ENCODE measurements around the gene KRT34.
"Not testable (repeated sequence)": the region's sequence is repeated elsewhere in the genome, so short reads cannot be mapped to it uniquely, and the experiment has no call there.

The KRT34 gene

DNA sequence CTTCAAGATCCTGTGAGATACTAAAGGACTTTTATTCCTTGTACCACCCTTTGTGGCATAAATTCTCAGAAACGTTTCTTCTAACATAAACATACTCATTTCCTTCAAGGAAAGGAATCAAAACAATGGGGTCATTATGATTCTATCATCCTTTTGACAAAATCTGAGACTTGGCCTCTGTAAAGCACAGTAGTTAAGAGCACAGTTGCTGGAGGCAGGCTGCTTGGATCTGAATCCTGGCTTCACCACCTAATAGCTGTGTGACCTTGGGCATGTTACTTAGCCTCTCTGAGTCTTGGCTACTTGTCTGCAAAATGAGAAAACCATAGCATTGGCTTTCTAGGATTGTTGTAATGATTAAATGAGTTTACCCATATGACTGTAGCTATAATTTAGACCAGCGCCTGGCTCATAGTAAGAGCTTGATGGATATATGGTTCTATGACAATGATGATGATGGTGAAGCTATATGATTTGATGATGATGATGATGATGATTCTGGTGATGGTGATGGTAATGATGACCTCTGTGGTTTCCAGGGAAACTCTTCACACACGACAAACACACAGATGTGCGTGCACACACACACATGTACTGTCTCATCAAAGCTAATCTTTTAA is 21.4 kb upstream of the KRT34 start:
- DNase-seq, result no peak

GRCh38 chr17:41402161-41402560 is 20.1 kb upstream of the KRT34 start:
- DNase-seq, result no peak

DNA sequence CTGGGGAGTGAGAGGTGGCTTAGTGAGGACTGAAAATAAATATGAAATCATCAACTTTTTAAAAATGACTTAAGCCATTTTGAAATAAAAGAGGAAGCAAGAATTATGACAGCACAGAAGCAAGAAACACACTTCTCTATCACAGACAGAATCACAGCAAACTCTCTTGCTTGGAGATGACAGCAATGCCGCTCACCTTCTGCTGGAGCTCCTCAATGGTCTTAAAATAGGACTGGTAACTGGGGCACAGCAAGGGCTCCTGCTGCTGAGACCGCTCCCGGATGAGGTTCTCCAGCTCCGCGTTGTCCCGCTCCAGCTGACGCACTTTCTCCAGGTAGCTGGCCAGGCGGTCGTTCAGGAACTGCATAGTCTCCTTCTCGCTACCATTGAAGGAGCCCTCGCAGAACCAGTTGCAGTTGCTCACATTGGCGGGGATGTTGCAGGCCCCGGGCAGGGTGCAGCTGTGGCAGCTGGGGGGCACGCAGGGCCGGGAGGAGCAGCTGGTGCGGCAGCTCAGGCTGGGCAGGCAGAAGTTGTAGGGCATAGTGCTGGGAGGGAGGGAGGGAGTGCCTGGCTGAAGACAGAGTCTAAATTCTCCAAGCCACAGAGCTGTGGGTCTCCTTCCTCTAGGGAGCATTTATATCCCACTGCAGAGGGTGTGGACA is 15.0 kb upstream of the KRT34 start, which contains the start of gene KRT31:
Gene KRT31 (minus strand): TSS at position 613 of the 665 bp plus-strand sequence. CDS start 69 bp downstream, at position 544.
- DNase-seq, result no peak

DNA sequence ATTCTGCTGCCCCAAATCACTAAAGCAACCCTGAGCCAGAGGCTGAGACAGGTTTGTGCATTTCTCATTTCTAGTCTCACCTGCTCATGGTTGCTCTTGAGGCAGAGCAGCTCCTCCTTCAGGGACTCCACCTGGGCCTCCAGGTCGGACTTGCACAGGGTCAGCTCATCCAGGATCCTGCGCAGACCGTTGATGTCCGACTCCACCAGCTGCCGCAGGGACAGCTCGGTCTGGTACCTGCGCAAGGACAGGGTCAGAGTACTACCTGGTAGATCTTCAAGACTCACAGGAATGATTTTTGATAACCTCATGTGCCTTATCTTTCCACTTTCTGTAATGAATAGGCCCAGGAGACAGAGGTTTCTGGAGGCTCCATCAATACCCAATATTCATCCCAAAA is 14.2 kb upstream of the KRT34 start:
- no peak for DNase-seq

GRCh38 chr17:41395611-41396010 is 13.5 kb upstream of the KRT34 start:
- DNase-seq, result no peak

DNA sequence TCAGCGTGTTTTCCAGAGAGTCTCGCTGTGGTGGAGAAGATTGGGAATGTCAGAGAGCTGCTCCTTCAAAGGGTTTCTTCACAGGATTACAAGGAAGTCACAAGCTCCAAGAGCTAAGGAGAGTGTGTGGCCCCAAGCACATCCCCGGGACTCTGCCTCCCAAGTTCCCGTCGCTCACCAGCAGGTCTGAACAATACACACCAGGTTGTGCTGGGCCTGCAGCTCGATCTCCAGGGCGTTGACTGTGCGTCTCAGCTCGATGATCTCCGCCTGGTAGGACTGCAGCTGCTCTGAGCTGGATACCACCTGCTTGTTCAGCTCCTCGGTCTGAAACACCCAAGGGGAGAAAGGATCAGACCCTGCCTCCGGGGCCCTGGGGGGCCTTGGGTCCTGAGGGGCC is 12.9 kb upstream of the KRT34 start:
- DNase-seq, result not testable (repeated sequence)

GRCh38 chr17:41394254-41394996 is 12.3 kb upstream of the KRT34 start:
- no peak for DNase-seq

GRCh38 chr17:41393826-41394225 is 11.7 kb upstream of the KRT34 start:
- no peak for DNase-seq

DNA sequence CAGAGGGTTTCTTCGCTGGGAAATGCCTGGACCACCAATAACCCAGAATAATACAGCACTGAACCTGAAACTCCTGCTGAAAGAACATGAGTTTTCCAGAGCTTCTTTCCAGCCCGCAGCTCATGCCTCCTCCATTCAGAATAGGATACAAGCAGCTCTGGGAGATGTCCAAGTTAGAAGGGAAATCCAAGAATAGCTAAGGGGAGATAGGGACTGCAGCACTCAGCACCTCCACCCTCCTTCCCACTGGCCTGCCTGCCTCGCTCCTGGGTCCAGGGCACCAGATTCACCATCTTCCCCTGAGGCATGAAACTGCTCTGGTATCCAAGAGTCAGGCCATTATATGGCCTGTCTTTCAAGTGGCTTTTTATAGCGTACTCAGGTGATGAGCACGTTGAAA is 11.2 kb upstream of the KRT34 start:
- DNase-seq, result no peak

- DNase-seq, result no peak
These were observed 10.2 kb upstream of the KRT34 start for GRCh38 chr17:41392278-41392677.

- DNase-seq, result no peak
These were observed 9.4 kb upstream of the KRT34 start for GRCh38 chr17:41391535-41391934.

- no peak for DNase-seq
These were observed 8.4 kb upstream of the KRT34 start for GRCh38 chr17:41390411-41390938.

GRCh38 chr17:41387670-41388069 is 5.6 kb upstream of the KRT34 start:
- DNase-seq, result no peak

DNA sequence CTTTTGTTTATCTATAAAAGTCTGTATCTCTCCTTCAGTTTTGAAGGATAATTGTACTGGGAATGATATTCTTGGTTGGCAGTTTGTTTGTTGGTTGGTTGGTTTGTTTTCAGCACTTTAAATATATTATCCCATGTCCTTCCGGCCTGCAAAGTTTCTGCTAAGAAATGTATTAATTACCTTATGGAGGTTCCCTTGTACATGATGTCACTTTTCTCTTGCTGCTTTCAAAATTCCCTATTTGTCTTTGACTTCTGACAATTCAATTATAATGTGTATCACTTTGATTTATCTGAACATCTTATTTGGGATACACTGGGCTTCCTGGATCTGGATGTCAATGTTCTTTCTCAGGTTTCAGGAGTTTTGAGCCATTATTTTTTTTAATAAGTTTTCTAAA is 4.1 kb upstream of the KRT34 start:
- no peak for DNase-seq

- DNase-seq, result no peak
These were observed 1.6 kb upstream of the KRT34 start for GRCh38 chr17:41383690-41384089.

GRCh38 chr17:41382394-41382793 is 288 bp upstream of the KRT34 start:
- DNase-seq, result no peak

DNA sequence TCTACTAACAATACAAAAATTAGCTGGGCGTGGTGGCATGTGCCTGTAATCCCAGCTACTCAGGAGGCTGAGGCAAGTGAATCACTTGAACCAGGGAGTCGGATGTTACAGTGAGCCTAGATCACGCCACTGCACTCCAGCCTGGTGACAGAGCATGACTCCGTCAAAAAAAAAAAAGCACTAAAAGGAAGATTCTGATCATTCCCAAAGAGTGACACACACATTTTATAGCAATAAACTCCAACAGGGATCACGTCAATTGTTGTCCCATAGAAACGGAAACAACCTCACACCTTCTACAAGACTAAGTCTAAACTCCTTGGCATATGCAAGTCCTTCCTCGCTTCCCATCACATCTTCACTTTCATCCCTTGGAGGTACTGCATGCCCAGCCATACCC is 2.0 kb downstream of the KRT34 start:
- DNase-seq, result not testable (repeated sequence)

- DNase-seq, result no peak
These were observed 4.6 kb downstream of the KRT34 start for GRCh38 chr17:41377546-41377945.

- DNase-seq, result no peak
These were observed 12.4 kb downstream of the KRT34 start, which contains the start of gene KRT33B for GRCh38 chr17:41369713-41370112. Gene KRT33B (minus strand): TSS chr17:41369813. CDS start chr17:41369750, 63 bp downstream.

- no peak for DNase-seq
These were observed 13.1 kb downstream of the KRT34 start for GRCh38 chr17:41369023-41369422.

DNA sequence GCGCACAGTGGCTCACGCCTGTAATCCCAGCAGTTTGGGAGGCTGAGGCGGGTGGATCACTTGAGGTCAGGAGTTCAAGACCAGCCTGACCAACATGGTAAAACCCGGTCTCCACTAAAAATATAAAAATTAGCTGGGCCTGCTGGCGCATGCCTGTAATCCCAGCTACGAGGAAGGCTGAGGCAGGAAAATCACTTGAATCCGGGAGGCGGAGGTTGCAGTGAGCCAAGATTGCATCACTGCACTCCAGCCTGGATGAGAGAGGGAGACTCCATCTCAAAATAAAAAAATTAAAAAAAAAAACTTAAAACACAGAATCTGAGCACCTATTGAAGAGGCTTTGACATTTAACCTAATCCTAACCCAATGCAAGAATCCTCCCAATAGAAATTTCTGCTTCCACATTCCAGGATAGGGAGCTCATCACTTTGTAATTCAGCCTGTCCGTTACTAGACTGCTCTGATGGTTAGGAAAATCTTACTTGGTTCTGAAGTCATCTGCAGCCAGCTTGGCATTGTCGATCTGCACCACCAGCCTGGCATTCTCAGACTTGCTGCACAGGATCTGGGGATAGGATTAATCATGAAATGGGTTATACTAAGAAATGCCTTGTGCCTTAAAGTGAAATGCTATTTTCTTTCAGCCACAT is 14.6 kb downstream of the KRT34 start:
- DNase-seq, result no peak

- no peak for DNase-seq
These were observed 16.0 kb downstream of the KRT34 start for GRCh38 chr17:41366070-41366469.

- no peak for DNase-seq
These were observed 18.2 kb downstream of the KRT34 start for GRCh38 chr17:41363881-41364280.
